ENCODE results near the gene MIX23.

DNA sequence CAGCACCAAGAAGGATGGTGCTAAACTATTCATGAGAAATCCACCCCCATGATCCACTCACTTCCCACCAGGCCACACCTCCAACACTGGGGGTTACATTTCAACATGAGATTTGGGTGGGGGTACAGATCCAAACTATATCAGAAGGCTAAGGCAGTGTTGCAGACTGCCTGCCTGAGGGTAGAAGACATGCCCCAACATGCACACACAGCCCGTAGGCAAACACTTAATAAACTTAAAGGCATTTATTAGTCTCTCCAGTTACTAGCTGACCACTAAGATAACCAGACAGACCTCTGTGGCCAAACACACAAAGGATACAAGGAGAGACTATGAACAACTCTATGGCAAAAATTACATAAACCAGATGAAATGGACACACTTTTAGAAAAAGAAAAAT is 11.1 kb upstream of the MIX23 start:
- TF ChIP-seq CTCF (IDR thresholded peaks at IDR 0.05 in 8 of 11, conservative IDR thresholded peaks at IDR 0.05 in 3 of 11) = no peak
- no peak for TF ChIP-seq POLR2AphosphoS5 (IDR thresholded peaks at IDR 0.05)
- TF ChIP-seq POLR2A (IDR thresholded peaks at IDR 0.05) = no peak

Data from spleen (tissue), 7 donors.